HG03280 (cell line): Measurements from ENCODE around the gene CFAP119.

Experiments used
- ATAC-seq: cut with Tn5 transposase; IDR thresholded peaks from one replicate; pipeline ENCODE4 v1.9.1; 2021; ENCODE audit warnings: mild to moderate bottlenecking, moderate library complexity; ENCODE audit not compliant: unreplicated experiment

Gene CFAP119

DNA sequence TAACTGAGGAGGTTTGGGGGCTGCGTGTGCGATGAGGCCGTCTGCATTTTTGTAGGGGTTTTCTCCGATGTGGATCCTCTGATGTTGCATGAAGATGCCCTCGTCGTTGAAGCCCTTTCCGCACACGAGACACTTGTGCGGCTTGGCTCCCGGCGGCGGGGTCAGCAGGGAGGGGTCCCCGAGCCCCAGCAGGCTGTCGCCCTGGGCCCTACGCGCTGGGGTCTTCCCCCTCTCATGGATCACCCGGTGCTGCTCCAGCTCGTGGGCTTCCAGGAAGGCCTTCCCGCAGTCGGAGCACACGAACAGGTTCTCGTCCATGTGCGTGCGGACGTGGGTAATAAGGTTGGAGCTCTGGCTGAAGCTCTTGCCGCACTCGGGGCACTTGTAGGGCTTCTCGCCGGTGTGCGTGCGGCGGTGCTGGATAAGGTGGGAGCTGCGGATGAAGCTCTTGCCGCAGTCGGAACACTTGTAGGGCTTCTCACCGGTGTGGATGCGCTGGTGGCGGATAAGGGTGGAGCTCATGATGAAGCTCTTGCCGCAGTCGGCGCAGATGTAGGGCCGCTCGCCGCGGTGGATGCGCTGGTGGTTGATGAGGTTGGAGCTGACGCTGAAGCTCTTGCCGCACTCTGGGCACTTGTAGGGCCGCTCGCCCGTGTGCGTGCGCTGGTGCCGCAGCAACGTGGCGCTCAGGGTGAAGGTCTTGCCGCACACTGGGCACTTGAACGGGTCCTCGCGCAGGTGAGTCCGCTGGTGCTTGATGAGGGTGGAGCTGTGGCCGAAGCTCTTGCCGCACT is 20.8 kb upstream of the CFAP119 start:
- ATAC-seq, result no peak

DNA sequence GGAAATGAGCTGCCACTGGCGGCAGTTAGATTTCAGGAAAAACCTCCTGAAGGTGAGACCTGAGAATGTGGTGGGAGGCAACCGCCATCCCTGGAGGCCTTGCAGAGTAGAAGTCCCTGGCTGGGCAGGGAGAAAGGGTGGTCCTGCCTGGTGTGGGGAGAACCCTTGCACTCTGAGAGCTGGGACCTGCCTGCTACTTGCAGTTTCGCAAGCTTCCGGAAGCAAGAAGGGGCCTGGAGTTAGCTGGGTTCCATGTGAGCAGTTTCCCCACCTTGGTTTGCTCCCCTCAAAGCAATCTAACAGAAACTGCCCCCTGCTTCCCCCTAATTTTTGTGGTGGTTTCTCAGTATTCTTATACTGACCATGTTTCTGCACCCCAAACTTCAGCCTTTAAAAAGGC is 18.7 kb upstream of the CFAP119 start:
- ATAC-seq, result no peak

DNA sequence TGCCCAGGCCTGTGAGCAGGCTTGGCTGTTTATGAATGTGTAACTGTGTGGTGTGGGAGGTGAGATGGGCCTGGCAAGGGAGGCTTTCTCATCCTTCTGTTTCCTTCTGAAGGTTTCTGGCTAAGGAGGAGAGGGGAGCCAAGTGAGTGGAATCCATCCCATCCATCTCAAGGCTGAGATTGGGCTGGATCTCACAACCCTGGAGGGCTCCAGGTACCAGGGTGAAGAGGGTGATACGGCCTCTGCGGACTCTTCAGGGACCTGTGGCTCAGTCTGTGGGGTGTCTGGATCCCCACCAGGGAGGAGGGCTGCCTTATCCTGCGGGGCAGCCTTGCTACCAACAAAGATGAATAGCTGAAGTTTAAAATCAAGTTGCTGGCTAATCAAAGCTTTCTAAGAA is 18.2 kb upstream of the CFAP119 start:
- no peak for ATAC-seq

DNA sequence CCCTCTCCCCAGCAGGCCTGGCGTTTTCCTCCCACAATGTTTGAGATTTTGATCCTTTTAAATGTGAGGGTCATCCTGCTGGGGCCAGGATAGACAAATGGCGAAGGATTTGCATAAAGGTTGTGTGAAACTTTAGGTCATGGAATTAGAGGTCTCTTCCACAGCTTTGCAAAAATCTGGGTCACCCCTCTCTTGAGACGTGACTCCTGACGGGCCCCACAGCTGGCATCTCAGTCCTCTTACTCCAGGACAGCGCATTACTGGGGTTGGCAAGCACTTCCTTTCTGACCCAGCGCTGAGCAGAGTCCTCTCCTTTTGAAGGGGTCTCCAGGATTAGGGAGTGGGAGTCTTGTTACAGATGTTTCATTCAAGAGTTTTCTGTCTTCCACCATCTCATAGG is 17.7 kb upstream of the CFAP119 start:
- ATAC-seq, result no peak

DNA sequence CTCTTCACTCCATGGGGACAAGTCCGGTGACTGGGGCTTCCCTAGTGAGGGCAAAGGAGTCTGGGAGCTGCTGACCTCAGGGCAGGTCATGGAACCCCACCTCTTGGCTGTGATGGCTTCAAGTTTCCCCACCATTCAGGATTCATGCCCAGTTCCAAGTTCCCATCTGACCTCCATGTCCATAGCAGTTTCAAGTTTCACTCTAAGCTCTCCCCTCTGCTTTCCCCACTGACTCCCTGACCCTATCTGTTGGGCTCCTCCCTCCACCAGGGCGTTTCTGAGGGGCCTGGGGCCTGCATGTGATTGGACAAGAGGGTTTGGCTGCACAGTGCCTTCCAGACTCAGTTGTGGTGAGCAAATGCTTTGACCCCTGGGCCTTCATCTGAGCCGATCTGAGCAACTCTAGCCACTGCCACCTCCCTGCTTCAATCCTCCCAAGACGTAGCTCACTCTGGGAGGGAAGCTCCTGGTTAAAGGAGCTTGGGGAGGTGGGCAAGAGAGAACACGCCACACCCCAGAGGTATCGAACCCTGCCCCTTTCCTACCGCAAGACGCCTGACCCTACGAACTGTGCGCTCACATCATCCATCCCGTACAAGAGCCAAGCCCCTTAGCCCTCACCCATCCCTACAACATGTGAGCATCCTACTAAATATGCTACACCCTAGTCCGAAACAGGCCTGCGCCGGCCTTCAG is 16.8 kb upstream of the CFAP119 start:
- no peak for ATAC-seq

DNA sequence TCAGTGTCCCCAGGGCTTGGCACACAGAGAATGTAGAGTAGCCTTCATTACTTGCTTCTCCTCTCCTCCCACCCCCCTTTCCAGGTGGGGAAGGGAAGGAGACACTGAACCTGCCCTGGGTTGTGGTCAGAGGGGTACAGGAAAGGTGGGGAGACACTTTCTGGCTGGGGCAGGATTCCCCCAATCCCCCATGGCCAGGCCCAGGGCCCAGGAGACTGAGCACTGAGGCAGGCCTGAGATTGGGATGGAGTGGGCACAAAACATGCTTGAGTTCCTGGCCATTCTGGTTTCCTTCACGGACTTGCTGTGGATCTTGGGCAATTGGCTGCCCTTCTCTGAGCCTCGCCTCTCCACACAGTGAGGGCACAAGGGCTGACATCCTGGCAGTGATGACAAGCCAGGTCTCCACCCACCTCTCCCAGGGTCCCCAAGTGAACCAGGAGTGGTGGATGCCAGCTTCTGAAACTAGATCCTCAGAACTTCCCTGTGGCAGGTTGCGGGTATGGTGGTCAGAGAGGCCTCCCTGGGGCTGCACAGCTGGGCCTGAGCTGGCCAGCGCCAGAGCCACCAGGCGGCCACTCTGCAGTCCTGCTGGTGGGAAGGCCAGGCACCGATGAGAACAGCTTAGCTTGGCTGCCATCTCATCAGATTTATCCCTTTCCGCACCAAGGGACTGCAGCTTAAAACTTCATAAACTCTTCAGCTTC is 15.9 kb upstream of the CFAP119 start:
- ATAC-seq, result no peak

DNA sequence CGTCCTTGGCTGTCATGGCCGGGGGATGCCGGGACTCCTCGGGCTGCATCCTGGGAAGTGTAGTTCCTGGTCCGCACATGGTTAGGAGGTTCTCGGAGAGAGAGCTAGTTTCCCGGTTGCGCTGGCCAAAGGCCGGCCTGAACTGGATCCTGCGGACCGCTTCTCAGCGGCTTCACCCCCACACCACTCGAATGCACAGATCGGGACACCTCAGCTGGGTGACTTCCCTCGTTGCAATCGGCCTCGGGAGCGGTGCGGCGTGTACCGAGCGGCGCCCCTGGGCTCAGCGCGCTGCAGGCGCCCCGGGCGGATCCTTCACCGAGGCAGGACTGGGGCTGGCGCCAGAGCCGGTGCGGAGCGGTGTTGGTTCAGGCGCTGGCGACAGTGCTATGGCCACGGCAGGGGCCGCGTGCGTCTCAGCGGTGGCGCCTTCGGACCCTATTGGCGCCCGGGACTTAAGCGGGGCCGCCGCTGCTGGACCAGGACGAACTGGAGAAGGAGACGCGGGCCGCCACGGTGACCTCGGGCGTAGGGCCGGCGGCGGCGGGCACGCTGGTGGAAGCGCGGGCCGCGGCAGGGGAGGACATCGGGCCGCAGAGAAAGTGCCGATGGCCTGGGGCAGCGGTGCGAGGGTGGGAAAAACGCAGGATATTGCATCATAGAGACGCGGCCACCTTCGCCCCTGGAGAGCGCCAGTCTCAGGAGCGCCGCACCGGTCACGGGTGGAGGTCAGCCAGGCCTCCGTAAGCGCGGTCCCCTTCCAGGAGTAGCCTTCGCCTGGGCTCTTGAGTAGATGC is 13.7 kb upstream of the CFAP119 start:
- no peak for ATAC-seq

DNA sequence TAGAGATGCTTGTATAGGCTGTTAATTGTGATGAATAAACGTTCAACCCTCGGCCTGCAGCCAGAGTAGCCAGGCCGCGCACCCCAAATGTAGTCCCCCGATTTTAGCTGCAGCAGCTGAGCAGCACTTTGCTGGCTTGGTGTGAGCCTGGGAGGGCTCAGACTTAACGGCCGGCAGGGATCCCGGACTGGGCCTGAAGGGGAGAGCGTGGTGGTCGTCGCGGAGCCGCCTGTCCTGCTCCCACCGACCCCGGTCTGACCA is 13.2 kb upstream of the CFAP119 start:
- no peak for ATAC-seq

DNA sequence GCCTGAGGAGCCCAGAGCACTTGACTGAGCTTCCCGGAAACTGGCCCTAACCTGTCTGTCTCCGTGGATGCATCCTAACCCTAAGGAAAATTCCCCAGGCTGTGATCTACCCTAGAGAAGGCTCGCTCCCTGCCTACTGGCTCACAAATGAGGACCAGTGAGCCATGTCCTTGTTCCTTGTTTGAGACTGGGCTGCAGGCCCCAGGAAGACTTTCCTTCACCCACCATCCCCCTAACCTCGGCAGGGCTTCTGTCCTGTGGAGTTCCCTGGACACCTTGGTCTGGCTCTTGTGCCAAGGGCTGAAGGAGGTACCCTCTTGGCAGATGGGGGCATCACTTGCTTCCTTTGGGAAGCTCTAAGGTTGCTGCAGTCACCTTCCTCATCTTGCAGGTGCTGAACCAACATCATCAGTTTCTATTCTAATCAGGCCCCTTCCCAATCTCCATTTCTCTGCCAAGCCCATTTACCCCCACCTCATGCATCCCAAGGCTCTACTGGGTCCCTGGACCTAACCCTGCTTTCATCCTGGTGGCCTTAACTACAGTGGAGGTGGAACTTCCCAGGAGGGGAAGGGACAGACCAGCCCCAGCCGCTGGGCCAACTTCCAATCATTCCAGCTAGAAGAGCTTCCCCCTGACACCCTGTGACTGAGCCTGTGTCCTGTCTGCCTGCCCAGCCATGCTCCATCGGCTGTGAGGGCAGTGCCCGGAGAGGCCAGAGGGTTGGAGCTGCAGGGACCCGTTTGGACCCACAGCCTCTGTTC is 12.7 kb upstream of the CFAP119 start:
- no peak for ATAC-seq

DNA sequence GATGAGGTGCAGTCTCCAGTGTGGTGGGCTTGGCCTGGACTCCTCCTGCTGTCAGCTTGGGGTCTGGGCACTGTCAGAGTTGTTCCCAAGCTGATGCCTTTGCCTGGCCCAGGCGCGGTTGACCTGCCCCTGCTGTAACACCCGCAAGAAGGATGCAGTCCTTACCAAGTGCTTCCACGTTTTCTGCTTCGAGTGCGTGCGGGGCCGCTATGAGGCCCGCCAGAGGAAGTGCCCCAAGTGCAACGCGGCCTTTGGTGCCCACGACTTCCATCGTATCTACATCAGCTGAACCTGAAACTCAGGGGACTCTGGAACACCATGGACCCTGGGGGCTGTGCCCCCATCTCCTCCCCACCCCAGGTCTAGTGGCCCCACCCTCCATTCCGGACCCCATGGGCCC is 12.0 kb upstream of the CFAP119 start:
- no peak for ATAC-seq

DNA sequence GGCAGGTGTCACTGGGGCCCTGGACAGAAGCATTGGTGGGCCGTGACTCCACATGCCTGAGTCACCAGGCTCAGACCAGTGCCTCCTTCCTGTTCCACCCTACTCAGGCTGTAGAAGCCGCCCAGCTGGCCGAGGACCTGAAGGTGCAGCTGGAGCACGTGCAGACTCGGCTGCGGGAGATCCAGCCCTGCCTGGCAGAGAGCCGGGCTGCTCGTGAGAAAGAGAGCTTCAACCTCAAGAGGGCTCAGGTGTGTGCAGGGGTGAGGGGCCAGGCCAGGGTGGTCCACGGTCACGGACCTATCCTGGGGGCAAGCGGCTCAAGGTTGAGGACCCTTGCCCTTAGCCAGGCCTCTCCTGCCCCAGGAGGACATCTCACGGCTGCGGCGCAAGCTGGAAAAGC is 9.9 kb upstream of the CFAP119 start:
- ATAC-seq, result no peak

DNA sequence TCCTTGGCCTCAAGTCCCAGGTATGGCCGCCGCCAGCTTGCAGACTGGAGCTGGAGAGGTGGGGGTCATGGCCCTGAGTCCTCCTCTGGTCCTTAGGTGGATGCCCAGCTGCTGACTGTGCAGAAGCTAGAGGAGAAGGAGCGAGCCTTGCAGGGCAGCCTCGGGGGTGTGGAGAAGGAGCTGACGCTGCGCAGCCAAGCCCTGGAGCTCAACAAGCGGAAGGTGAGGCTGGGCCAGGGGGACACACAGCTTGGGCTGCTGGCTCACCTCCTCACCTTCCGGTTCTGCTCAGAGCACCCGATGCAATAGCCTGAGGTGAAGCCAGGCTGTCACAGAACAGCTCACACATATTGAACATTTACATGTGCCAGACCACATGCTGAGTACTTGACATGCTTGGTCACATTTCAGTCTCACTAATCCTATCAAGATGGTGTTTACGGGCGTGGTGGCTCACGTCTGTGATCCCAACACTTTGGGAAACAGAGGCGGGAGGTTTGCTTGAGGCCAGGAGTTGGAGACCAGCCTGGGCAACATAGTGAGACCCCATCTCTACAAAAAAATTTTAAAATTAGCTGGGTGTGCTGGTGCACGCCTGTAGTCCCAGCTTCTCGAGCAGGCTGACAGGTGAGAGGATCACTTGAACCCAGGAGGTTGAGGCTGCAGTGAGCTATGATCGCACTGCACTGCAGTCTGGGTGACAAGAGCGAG is 7.7 kb upstream of the CFAP119 start:
- no peak for ATAC-seq

DNA sequence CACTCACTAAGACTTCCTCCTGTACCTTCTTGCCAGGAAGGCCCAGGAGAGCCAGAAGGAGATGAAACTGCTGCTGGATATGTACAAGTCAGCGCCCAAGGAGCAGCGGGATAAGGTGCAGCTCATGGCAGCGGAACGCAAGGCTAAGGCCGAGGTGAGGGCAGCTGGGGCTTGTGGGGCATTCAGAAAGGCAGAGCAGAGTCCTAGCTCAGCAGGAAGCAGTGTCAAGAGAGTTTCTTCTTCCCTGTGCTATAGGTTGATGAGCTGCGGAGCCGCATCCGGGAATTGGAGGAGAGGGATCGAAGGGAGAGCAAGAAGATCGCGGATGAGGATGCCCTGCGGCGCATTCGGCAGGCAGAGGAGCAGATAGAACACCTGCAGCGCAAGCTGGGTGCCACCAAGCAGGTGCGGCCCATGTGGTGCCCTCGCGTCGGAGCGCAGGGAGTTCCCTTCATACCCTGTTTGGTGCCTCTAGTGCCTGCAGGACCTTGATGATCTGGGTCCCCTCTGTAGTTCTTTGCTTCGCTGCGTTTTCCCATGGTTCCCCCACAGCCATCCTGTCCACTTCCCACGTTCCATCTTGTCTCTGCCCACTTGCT is 6.8 kb upstream of the CFAP119 start:
- ATAC-seq, result no peak

DNA sequence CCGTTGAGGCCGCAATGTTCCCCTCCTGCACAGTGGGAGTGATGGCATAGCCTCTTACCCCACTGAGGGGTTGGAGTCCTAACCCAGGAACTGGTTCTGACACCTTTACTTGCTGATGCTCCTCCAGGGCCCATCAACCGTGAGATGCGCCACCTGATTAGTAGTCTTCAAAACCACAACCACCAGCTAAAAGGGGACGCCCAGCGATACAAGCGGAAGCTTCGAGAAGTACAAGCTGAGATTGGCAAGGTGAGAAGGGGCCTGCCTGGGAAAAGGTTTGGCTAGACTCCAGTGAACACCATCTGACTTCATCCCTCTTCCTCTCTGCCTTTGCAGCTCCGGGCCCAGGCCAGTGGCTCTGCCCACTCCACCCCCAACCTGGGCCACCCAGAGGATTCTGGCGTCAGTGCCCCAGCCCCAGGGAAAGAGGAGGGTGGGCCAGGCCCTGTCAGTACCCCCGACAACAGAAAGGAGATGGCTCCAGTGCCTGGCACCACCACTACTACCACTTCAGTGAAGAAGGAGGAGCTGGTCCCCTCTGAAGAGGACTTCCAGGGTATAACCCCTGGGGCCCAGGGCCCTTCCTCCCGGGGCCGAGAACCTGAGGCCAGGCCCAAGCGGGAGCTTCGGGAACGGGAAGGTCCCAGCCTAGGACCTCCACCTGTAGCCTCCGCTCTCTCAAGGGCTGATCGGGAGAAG is 6.1 kb upstream of the CFAP119 start:
- ATAC-seq, result no peak

DNA sequence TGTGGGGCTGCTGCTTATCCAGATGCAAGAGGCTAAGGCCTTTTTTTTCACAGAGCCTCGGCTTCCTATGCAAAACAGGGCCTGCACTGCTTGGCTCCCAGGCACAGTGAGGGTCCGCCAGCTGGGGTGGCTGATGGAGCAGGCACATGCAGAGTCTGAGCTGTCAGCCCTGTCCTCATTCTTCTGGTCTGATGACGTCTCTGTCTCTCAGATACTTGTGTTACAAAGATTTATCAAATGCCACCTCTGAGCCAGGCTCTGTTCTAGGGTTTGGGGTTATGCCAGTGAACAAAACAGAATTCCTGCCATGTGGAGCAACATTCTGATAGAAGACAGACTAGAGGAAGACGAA is 5.0 kb upstream of the CFAP119 start:
- no peak for ATAC-seq

DNA sequence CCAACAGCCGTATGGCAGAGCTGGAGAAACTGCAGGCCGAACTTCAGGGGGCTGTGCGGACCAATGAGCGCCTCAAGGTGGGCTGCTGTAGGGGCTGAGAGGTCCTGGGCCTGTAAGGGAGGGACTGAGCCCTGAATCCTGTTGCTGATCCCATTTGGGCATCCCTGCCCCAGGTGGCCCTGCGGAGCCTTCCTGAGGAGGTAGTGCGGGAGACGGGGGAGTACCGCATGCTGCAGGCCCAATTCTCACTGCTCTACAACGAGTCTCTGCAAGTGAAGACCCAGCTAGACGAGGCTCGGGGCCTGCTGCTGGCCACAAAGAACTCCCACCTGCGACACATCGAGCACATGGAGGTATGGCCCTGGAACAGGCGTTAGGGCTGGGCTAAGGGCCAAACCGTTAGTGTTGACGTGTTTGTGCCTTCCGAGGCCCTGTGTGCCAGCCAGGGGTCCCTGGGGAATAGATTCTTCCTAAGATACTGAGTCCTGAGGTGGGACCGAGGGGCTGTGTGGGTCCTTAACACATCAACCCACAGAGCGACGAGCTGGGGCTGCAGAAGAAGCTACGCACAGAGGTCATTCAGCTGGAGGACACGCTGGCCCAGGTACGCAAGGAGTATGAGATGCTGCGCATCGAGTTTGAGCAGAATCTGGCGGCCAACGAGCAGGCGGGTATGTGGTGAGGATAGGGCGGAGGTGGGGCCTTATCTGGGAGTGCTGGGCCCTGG is 4.5 kb upstream of the CFAP119 start:
- no peak for ATAC-seq

DNA sequence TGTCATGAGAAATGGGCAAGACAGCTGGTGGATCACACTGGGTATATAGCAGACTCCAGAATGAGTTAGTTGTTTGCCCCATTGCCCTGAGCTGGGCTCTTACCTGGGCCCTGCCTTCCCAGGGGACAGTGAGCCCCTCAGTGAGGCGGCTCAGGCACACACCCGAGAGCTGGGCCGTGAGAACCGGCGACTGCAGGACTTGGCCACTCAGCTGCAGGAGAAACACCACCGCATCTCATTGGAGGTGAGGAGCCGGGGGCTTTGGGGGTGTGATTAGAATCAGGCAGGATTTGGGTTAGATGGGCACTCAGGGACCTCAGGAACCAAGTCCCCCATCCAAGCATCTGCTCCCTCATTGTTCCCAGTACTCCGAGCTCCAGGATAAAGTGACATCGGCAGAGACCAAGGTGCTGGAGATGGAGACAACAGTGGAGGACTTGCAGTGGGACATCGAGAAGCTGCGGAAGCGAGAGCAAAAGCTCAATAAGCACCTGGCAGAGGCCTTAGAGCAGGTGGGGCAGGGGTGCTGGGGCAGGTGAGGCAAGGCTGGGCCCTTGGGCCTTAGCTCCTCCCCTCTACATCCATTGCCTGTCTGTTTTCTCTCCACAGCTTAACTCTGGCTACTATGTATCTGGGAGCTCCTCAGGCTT is 3.1 kb upstream of the CFAP119 start:
- no peak for ATAC-seq

DNA sequence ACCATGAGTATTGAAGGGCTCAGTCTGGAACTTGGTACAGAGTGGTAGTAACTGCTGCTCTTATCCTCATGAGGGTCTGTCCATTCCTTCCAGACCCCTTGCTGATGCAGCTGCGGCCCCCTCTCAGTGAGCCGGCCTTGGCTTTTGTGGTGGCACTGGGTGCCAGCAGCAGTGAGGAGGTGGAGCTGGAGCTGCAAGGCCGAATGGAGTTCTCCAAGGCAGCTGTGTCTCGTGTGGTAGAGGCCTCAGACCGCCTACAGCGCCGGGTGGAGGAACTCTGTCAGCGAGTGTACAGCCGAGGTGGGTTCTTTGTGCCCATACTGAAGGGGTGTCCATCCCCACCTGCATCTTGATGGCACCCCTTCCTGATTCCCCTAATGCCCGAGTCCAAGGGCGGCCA is 2.2 kb upstream of the CFAP119 start:
- ATAC-seq, result no peak
